ENCODE data around the gene USP44.

The USP44 gene

GRCh38 chr12:95547522-95548055, 3.7 kb downstream of the USP44 start:
- Histone ChIP-seq H3K9me3 (ENCODE audit: insufficient read depth, low read depth, low read length) (no peaks in the 10 kb centered on the region), H3K27ac (ENCODE audit: low read length) (peak overlapping the region; percentile 91), H3K4me3 (ENCODE audit: low read length) (peak overlapping the region; percentile 85), H3K9ac (ENCODE audit: low read depth, low read length) (peak overlapping the region; percentile 95), H3K27me3 (ENCODE audit: insufficient read depth, low read length) (no peaks in the 10 kb centered on the region), H3K4me1 (ENCODE audit: insufficient read depth, low read length) (peaks cover 16% of the 10 kb centered on the region; the same call in 1 of the 2 replicates), H3K36me3 (ENCODE audit: insufficient read depth, low read depth, low read length) (peaks cover 6% of the 10 kb centered on the region; the same call in 1 of the 2 replicates)

- peaks cover 12% of the 10 kb centered on the region; the same call in 1 of the 2 replicates for H3K36me3 ChIP-seq (ENCODE audit: insufficient read depth, low read depth, low read length)
- H3K27ac ChIP-seq (ENCODE audit: low read length): peak overlapping the region; percentile 91
- H3K27me3 ChIP-seq (ENCODE audit: insufficient read depth, low read length): no peaks in the 10 kb centered on the region
- no peaks in the 10 kb centered on the region for H3K9me3 ChIP-seq (ENCODE audit: insufficient read depth, low read depth, low read length)
- peaks cover 9% of the 10 kb centered on the region; the same call in 1 of the 2 replicates for H3K4me1 ChIP-seq (ENCODE audit: insufficient read depth, low read length)
- H3K4me3 ChIP-seq (ENCODE audit: low read length): peak overlapping the region; percentile 85
- peak overlapping the region; percentile 95; the same call in 1 of the 2 replicates for H3K9ac ChIP-seq (ENCODE audit: low read depth, low read length)
These were observed 4.8 kb downstream of the USP44 start for GRCh38 chr12:95546491-95546813.

GRCh38 chr12:95545731-95546490, 5.4 kb downstream of the USP44 start:
- Histone ChIP-seq H3K4me1 (ENCODE audit: insufficient read depth, low read length) (peaks cover 9% of the 10 kb centered on the region; the same call in 1 of the 2 replicates), H3K9ac (ENCODE audit: low read depth, low read length) (peak overlapping the region; percentile 95; the same call in 1 of the 2 replicates), H3K4me3 (ENCODE audit: low read length) (peak overlapping the region; percentile 85), H3K36me3 (ENCODE audit: insufficient read depth, low read depth, low read length) (peaks cover 12% of the 10 kb centered on the region; the same call in 1 of the 2 replicates), H3K27ac (ENCODE audit: low read length) (peak overlapping the region; percentile 91), H3K27me3 (ENCODE audit: insufficient read depth, low read length) (no peaks in the 10 kb centered on the region), H3K9me3 (ENCODE audit: insufficient read depth, low read depth, low read length) (no peaks in the 10 kb centered on the region)

- Histone ChIP-seq H3K4me3 (ENCODE audit: low read length) (peak overlapping the region; percentile 85), H3K27me3 (ENCODE audit: insufficient read depth, low read length) (no peaks in the 10 kb centered on the region), H3K36me3 (ENCODE audit: insufficient read depth, low read depth, low read length) (peaks cover 12% of the 10 kb centered on the region; the same call in 1 of the 2 replicates), H3K4me1 (ENCODE audit: insufficient read depth, low read length) (peaks cover 9% of the 10 kb centered on the region; the same call in 1 of the 2 replicates), H3K27ac (ENCODE audit: low read length) (peak overlapping the region; percentile 91), H3K9me3 (ENCODE audit: insufficient read depth, low read depth, low read length) (no peaks in the 10 kb centered on the region), H3K9ac (ENCODE audit: low read depth, low read length) (peak overlapping the region; percentile 95; the same call in 1 of the 2 replicates)
These were observed 6.0 kb downstream of the USP44 start for GRCh38 chr12:95545303-95545702.

GRCh38 chr12:95544756-95545155, 6.5 kb downstream of the USP44 start:
- Histone ChIP-seq H3K9me3 (ENCODE audit: insufficient read depth, low read depth, low read length) (no peaks in the 10 kb centered on the region), H3K27ac (ENCODE audit: low read length) (no peak overlapping the region), H3K4me3 (ENCODE audit: low read length) (peak overlapping the region; percentile 85)

GRCh38 chr12:95543305-95543704, 8.0 kb downstream of the USP44 start:
- H3K4me1 ChIP-seq (ENCODE audit: insufficient read depth, low read length): peaks cover 17% of the 10 kb centered on the region; the same call in 1 of the 2 replicates
- peaks cover 12% of the 10 kb centered on the region; the same call in 1 of the 2 replicates for H3K36me3 ChIP-seq (ENCODE audit: insufficient read depth, low read depth, low read length)
- H3K27ac ChIP-seq (ENCODE audit: low read length): no peak overlapping the region
- H3K4me3 ChIP-seq (ENCODE audit: low read length): no peak overlapping the region
- H3K9me3 ChIP-seq (ENCODE audit: insufficient read depth, low read depth, low read length): no peaks in the 10 kb centered on the region
- H3K27me3 ChIP-seq (ENCODE audit: insufficient read depth, low read length): no peaks in the 10 kb centered on the region
- H3K9ac ChIP-seq (ENCODE audit: low read depth, low read length): no peak overlapping the region

More at GRCh38 chr12:95544756-95545155, 6.5 kb downstream of the USP44 start:
- Histone ChIP-seq H3K27me3 (ENCODE audit: insufficient read depth, low read length) (no peaks in the 10 kb centered on the region), H3K9ac (ENCODE audit: low read depth, low read length) (peak overlapping the region; percentile 17; the same call in 1 of the 2 replicates), H3K4me1 (ENCODE audit: insufficient read depth, low read length) (peaks cover 9% of the 10 kb centered on the region; the same call in 1 of the 2 replicates), H3K36me3 (ENCODE audit: insufficient read depth, low read depth, low read length) (peaks cover 12% of the 10 kb centered on the region; the same call in 1 of the 2 replicates)

- Histone ChIP-seq H3K9ac (ENCODE audit: low read depth, low read length) (no peak overlapping the region), H3K27ac (ENCODE audit: low read length) (no peak overlapping the region), H3K27me3 (ENCODE audit: insufficient read depth, low read length) (no peaks in the 10 kb centered on the region), H3K4me1 (ENCODE audit: insufficient read depth, low read length) (peaks cover 29% of the 10 kb centered on the region), H3K9me3 (ENCODE audit: insufficient read depth, low read depth, low read length) (no peaks in the 10 kb centered on the region), H3K36me3 (ENCODE audit: insufficient read depth, low read depth, low read length) (peaks cover 8% of the 10 kb centered on the region; the same call in 1 of the 2 replicates), H3K4me3 (ENCODE audit: low read length) (no peak overlapping the region)
These were observed 9.8 kb downstream of the USP44 start for GRCh38 chr12:95541436-95541835.

- Histone ChIP-seq H3K4me1 (ENCODE audit: insufficient read depth, low read length) (peaks cover 25% of the 10 kb centered on the region), H3K9ac (ENCODE audit: low read depth, low read length) (peak overlapping the region; percentile 41; the same call in 1 of the 2 replicates), H3K27ac (ENCODE audit: low read length) (no peak overlapping the region), H3K4me3 (ENCODE audit: low read length) (peak overlapping the region; percentile 57; the same call in 1 of the 2 replicates), H3K9me3 (ENCODE audit: insufficient read depth, low read depth, low read length) (no peaks in the 10 kb centered on the region), H3K27me3 (ENCODE audit: insufficient read depth, low read length) (no peaks in the 10 kb centered on the region), H3K36me3 (ENCODE audit: insufficient read depth, low read depth, low read length) (peaks cover 13% of the 10 kb centered on the region)
These were observed 12.6 kb downstream of the USP44 start for GRCh38 chr12:95538656-95539055.

- H3K27me3 ChIP-seq (ENCODE audit: insufficient read depth, low read length): no peaks in the 10 kb centered on the region
- no peaks in the 10 kb centered on the region for H3K9me3 ChIP-seq (ENCODE audit: insufficient read depth, low read depth, low read length)
- peaks cover 25% of the 10 kb centered on the region for H3K4me1 ChIP-seq (ENCODE audit: insufficient read depth, low read length)
- 0 out of 2 replicates have a peak overlapping the region, but pooled peaks have one; percentile 57 for H3K4me3 ChIP-seq (ENCODE audit: low read length)
- H3K36me3 ChIP-seq (ENCODE audit: insufficient read depth, low read depth, low read length): peaks cover 20% of the 10 kb centered on the region
- no peak overlapping the region for H3K9ac ChIP-seq (ENCODE audit: low read depth, low read length)
- no peak overlapping the region for H3K27ac ChIP-seq (ENCODE audit: low read length)
These were observed 13.3 kb downstream of the USP44 start for GRCh38 chr12:95538006-95538405.

GRCh38 chr12:95533985-95534384, 17.3 kb downstream of the USP44 start:
- Histone ChIP-seq H3K9ac (ENCODE audit: low read depth, low read length) (no peak overlapping the region), H3K9me3 (ENCODE audit: insufficient read depth, low read depth, low read length) (no peaks in the 10 kb centered on the region), H3K36me3 (ENCODE audit: insufficient read depth, low read depth, low read length) (peaks cover 46% of the 10 kb centered on the region), H3K27me3 (ENCODE audit: insufficient read depth, low read length) (no peaks in the 10 kb centered on the region), H3K4me3 (ENCODE audit: low read length) (no peak overlapping the region), H3K4me1 (ENCODE audit: insufficient read depth, low read length) (peaks cover 23% of the 10 kb centered on the region), H3K27ac (ENCODE audit: low read length) (no peak overlapping the region)

GRCh38 chr12:95532851-95533250, 18.4 kb downstream of the USP44 start:
- Histone ChIP-seq H3K9ac (ENCODE audit: low read depth, low read length) (no peak overlapping the region), H3K27me3 (ENCODE audit: insufficient read depth, low read length) (no peaks in the 10 kb centered on the region), H3K4me1 (ENCODE audit: insufficient read depth, low read length) (peaks cover 13% of the 10 kb centered on the region), H3K4me3 (ENCODE audit: low read length) (no peak overlapping the region), H3K27ac (ENCODE audit: low read length) (no peak overlapping the region), H3K36me3 (ENCODE audit: insufficient read depth, low read depth, low read length) (peaks cover 58% of the 10 kb centered on the region), H3K9me3 (ENCODE audit: insufficient read depth, low read depth, low read length) (no peaks in the 10 kb centered on the region)
